ENCODE data around the gene ASZ1.
"Not testable (repeated sequence)": the region's sequence is repeated elsewhere in the genome, so short reads cannot be mapped to it uniquely, and the experiment has no call there.

The ASZ1 gene, protein sequence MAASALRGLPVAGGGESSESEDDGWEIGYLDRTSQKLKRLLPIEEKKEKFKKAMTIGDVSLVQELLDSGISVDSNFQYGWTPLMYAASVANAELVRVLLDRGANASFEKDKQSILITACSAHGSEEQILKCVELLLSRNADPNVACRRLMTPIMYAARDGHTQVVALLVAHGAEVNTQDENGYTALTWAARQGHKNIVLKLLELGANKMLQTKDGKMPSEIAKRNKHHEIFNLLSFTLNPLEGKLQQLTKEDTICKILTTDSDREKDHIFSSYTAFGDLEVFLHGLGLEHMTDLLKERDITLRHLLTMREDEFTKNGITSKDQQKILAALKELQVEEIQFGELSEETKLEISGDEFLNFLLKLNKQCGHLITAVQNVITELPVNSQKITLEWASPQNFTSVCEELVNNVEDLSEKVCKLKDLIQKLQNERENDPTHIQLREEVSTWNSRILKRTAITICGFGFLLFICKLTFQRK

GRCh38 chr7:117427258-117427701 lies at the start of gene ASZ1:
Gene ASZ1 (minus strand): TSS chr7:117427493. CDS start chr7:117427460, 33 bp downstream.
- no peak for DNase-seq (ENCODE audit: low spot score)

DNA sequence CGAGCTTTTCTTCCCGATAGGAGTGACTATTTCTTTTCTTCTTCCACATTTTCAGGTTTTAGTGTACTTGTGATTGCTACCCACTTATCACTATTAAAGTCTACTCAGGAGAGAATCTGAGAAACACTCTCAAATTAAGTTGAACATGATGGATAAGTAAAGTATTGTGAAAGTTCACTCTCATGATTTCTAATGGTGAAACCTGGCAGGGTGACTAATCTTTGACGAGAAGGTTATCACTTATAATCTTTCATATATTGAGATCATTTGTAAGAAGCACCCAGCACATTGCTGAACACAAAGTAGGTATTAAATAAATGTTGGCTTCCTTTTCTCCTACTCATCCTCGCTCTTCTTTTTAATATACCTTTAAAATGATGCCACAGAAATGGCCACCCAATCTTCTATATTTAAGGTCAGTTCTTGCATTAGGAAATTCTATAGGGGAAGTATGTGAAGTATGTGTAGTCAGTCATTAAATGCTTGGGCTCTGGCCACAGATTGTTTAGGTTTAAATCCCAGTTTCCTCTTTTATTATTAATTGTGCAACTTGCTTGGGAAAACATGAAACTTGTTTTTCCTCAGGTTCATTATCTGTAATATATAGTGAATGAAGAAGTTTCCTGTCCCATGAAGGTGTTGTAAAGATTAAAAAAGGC lies 49.4 kb upstream of the ASZ1 start:
- DNase-seq (ENCODE audit: low spot score): no peak

DNA sequence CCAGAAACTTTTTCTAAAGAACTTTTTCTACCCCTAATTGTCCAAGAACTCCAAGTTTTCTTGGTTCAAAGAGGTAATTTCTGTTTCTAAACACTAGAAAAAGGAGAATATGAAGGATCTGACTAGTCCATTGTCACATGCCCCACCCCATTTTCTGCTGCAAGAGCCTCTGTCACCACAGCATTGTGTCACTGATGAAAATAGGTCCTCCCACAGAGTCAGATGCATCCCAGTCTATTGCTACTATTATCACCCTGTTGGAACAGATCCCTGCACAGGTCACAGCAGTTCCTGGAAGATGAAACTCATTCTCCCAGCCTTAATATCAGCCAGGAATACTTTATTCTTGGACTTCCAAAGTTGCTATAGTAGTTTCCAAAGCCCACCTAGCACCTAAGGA lies 45.0 kb upstream of the ASZ1 start:
- DNase-seq (ENCODE audit: low spot score): no peak

DNA sequence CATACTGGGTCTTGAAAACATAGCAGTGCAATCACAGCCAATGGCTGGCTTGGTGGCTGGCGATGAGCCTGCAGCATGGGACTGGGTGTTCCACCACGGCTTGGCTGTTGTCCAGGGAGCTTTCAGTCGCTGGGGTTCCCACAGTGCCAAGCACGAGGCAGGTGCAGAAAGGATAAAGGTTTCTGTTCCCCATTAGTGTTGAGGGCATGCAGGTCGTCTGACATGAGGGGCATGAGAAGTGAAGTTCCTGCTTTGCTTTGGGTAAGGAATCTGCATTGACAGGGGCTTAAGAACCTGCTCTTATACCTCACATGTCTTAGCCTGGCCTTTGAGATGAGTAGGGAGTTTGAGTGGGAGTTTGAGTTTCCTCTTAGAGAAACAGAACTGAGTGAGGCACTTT lies 43.5 kb upstream of the ASZ1 start:
- no peak for DNase-seq (ENCODE audit: low spot score)

DNA sequence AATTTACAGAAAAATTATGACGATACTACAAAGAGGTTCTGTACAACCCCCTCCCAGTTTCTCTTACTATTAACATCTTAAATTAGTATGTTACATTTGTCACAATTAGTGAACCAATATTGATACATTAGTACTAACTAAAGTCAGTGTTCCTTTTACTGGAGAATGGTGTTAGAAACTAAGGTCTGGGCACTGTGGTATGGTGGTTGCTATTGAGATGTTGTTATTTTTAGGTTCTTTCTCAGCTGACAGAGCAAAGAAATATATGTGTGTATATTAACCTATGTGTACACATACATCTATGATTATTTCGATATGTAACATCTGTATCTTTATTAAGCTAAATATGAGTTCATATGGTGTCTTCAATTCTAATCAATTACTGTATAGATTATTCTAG lies 40.9 kb upstream of the ASZ1 start:
- no peak for DNase-seq (ENCODE audit: low spot score)

GRCh38 chr7:117460815-117461214 lies 33.5 kb upstream of the ASZ1 start:
- not testable (repeated sequence) for DNase-seq (ENCODE audit: low spot score)

DNA sequence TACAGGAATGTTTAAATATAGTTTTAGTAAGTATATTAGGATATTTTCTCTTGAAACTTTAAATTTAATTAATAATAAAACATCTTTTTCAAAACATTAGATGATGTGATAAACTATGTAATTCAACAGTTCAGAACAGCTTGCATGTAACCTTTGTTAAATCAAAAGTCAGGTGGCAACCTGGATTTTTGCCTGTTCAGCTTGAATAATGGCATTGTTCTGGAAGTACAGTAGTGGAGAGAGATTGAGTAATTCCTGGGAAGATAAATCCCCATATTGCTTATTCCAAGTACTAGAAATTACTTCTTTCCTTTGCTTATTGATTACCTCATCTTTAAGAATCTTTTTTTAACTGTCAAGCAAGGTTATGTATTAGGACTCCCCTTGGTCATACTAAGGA lies 32.4 kb upstream of the ASZ1 start:
- DNase-seq (ENCODE audit: low spot score): no peak

- DNase-seq (ENCODE audit: low spot score): no peak
Observed at GRCh38 chr7:117458977-117459583, 31.8 kb upstream of the ASZ1 start.

- no peak for DNase-seq (ENCODE audit: low spot score)
Observed at GRCh38 chr7:117448655-117449054, 21.4 kb upstream of the ASZ1 start.

DNA sequence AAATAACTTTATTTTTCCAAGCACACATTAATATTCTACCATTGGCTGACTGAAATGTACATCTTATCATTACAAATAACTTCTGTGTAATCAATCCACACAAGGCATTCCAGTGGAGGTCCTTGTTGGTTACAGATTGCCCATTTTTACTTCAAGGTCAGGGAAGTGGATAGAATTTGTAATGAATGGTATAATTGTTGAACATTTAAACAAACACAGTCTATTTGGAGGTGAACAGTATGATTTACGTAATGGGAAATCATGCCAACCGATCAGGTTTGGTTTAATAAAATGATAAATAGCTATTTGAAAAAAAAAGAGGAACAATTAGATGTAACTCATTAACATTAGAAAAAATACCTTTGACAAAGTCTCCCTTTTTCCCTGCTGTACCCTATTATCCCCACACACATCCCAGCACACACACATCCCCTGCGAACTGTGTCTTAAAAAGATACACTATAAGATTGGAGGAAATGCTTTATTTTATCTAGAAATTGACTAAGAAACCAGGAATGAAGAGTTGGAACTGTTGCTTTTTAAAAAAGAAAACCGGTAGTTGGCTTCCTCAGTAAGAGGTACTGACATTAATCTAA lies 19.0 kb upstream of the ASZ1 start:
- DNase-seq (ENCODE audit: low spot score): no peak

- DNase-seq (ENCODE audit: low spot score): no peak
Observed at GRCh38 chr7:117445206-117445605, 17.9 kb upstream of the ASZ1 start.

GRCh38 chr7:117444646-117445045 lies 17.4 kb upstream of the ASZ1 start:
- no peak for DNase-seq (ENCODE audit: low spot score)

DNA sequence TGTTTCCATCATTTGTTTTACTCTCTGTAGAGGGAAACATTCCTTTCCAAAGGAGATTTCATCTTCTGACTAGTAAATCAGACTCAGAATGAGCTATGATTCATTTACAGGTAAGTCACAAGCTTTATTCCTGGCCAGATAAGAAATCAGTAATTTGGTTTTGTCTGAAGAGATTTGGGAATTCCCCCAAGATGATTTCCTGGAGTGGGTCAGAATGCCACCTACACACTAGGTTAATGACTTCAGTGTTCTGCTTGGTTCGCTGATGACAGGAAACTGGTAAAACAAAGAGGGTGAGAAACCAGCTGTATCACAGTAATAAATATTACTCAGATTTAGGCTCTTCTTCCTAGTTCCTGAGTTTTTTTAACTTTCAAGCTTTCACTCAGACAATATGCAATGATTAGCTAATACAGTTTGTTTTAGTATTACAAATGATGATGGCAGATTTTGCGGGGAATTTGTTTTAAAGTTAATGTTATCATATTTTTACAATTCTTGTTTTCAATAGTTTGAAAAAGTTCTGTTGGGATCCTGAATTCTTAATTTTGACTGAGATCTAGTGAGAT lies 8.3 kb upstream of the ASZ1 start:
- no peak for DNase-seq (ENCODE audit: low spot score)

GRCh38 chr7:117424090-117424829 lies 3.0 kb downstream of the ASZ1 start:
- DNase-seq (ENCODE audit: low spot score): no peak

GRCh38 chr7:117414591-117414990 lies 12.7 kb downstream of the ASZ1 start:
- DNase-seq (ENCODE audit: low spot score): not testable (repeated sequence)

DNA sequence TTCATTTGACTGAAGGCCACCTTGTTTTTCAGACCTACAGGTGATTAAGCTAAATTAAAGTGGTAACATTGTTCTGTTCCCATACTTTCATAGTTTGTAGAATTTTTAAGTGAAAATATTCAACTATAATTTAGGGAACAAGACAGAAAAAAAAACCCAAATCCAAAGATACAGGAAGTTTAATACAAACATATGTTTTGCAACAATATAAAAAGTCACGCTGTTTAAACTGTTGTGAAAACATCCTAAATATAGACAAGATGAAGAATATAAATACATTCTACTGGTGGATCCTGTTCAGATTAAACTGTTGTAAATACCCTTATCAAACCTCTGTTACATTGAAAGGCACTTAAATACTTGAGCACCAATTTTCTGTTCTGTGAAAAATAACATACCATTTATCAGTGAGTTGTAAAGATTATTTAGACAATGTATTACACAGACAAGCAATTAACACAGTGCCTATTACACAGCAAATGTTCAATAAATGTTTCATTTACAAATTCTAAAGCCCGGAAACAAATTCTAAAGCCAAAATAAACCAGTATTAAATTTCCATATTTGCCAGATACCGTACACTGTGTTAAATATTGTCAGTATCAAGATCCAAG lies 14.2 kb downstream of the ASZ1 start:
- DNase-seq (ENCODE audit: low spot score): no peak

DNA sequence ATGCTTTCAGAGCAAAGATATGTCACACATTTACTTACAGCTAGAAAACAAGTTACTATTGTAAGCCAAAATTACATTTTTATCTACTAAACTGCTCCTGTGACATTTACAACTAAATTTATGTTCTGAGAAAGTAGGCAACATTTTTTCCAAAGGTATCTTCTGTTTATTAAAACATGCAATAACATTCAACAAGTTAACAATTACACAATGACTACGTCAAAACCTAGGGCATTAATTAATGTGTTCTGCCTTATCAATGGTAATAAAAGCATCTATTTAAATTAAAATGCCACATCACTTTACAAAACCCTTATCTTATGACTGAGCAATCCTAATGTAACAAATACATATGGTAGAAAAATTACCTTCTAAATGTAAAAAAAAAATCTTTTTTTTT lies 14.9 kb downstream of the ASZ1 start:
- DNase-seq (ENCODE audit: low spot score): no peak

DNA sequence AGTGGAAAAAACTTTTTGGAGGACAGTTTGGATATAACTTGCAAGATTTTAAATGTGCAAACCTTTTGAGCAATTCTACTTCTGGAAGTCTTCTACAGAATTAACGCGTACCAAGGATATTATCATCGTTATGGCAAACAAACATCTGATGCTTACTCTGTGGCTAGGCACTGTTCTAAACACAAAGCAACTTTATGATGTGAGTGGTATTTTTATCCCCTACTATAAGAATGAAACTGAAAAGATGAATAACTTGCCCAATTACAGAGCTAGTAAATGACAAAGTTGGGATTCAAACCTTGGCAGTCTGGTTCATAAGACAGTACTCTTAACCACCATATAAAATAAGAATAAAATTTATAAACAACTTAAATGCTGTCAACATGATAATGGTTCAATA lies 15.8 kb downstream of the ASZ1 start:
- no peak for DNase-seq (ENCODE audit: low spot score)

GRCh38 chr7:117408831-117409230 lies 18.5 kb downstream of the ASZ1 start:
- DNase-seq (ENCODE audit: low spot score): no peak

- DNase-seq (ENCODE audit: low spot score): peak; percentile 22
Observed at GRCh38 chr7:117405519-117405918, 21.8 kb downstream of the ASZ1 start.

- no peak for DNase-seq (ENCODE audit: low spot score)
Observed at GRCh38 chr7:117403737-117404136, 23.6 kb downstream of the ASZ1 start.
